Right ventricle myocardium superior (tissue), 1 donor: ENCODE data around the gene MYOZ1. TPM values are rescaled to one million over a fixed set of nuclear protein-coding genes. Genes with fewer than 3 reads are reported as not detected.

Experiments used
- total RNA-seq: library from RNA; stranded (reverse); fragmentation: NEBNext Ultra II Directional; extraction: Animal tissue kit (Norgen Biotek cat#: 25700); gene quantifications from one replicate; pipeline ENCODE4 v1.2.1, GENCODE V29; 2021
- donor health status: DM: no; HTN: yes; CAD: no; lungs with severe emphysema.

Gene MYOZ1
- total RNA-seq, 1 donor from 2014 or later: 0.38 TPM

Other genes with a start within 250 kb of the MYOZ1 start
- gene ANXA7, start 227.4 kb downstream of the MYOZ1 start, total RNA-seq: 99.4 TPM
- 1.8 TPM for gene MSS51, start 207.9 kb downstream of the MYOZ1 start, total RNA-seq
- gene PPP3CB, start 145.4 kb downstream of the MYOZ1 start, total RNA-seq: 64.1 TPM
- 22.5 TPM for gene USP54, start 50.1 kb downstream of the MYOZ1 start, total RNA-seq
- gene SYNPO2L, start 14.6 kb upstream of the MYOZ1 start, total RNA-seq: 213 TPM
- gene AGAP5, start 56.6 kb upstream of the MYOZ1 start, total RNA-seq: 3.5 TPM
- gene SEC24C, start 102.9 kb upstream of the MYOZ1 start, total RNA-seq: 42.3 TPM
- gene CHCHD1, start 140.6 kb upstream of the MYOZ1 start, total RNA-seq: 28.0 TPM
- gene ZSWIM8, start 144.1 kb upstream of the MYOZ1 start, total RNA-seq: 40.3 TPM
- 10.4 TPM for gene NDST2, start 170.1 kb upstream of the MYOZ1 start, total RNA-seq
- 11.2 TPM for gene CAMK2G, start 233.1 kb upstream of the MYOZ1 start, total RNA-seq